CD4-positive, alpha-beta T cell treated with Interleukin-6 for 4 hours (primary cell): Measurements from ENCODE around the gene C2CD3.
"Not testable (repeated sequence)": the region's sequence is repeated elsewhere in the genome, so short reads cannot be mapped to it uniquely, and the experiment has no call there.

Experiments
- DNase-seq: peaks from one replicate; pipeline ENCODE4 v3.0.0-alpha.2; 2020; ENCODE audit warnings: mixed read lengths

The C2CD3 gene

GRCh38 chr11:74000307-74001133 is 170.3 kb downstream of the C2CD3 start:
- no peak for DNase-seq

- DNase-seq = no peak
These were observed 171.1 kb downstream of the C2CD3 start for GRCh38 chr11:73999581-74000306.

- DNase-seq = no peak
These were observed 171.8 kb downstream of the C2CD3 start for GRCh38 chr11:73998846-73999575.

GRCh38 chr11:73997120-73997770 is 173.6 kb downstream of the C2CD3 start:
- peak; percentile 21 for DNase-seq

GRCh38 chr11:73996161-73996747 is 174.5 kb downstream of the C2CD3 start:
- DNase-seq = no peak

GRCh38 chr11:73995731-73996130 is 175.1 kb downstream of the C2CD3 start:
- peak; percentile 48 for DNase-seq

- no peak for DNase-seq
These were observed 175.6 kb downstream of the C2CD3 start for GRCh38 chr11:73995247-73995646.

GRCh38 chr11:73991471-73992006 is 179.3 kb downstream of the C2CD3 start:
- DNase-seq = no peak

GRCh38 chr11:73990730-73991129 is 180.1 kb downstream of the C2CD3 start:
- no peak for DNase-seq

- DNase-seq = no peak
These were observed 181.6 kb downstream of the C2CD3 start for GRCh38 chr11:73989156-73989555.

- no peak for DNase-seq
These were observed 182.6 kb downstream of the C2CD3 start for GRCh38 chr11:73988227-73988626.

- DNase-seq = not testable (repeated sequence)
These were observed 185.1 kb downstream of the C2CD3 start for GRCh38 chr11:73985661-73986060.

GRCh38 chr11:73983741-73984538 is 186.9 kb downstream of the C2CD3 start:
- peak; percentile 34 for DNase-seq

- peak; percentile 93 for DNase-seq
These were observed 187.6 kb downstream of the C2CD3 start for GRCh38 chr11:73982990-73983740.

GRCh38 chr11:73982595-73982989 is 188.2 kb downstream of the C2CD3 start, which contains the start of gene UCP2:
TSS of gene UCP2 (minus strand) at chr11:73982843. CDS start at chr11:73978378, 4,465 bp downstream.
- peak; percentile 89 for DNase-seq

- DNase-seq = no peak
These were observed 189.6 kb downstream of the C2CD3 start for GRCh38 chr11:73981051-73981805.

GRCh38 chr11:73980001-73980961 is 190.5 kb downstream of the C2CD3 start:
- peak; percentile 90 for DNase-seq

- DNase-seq = no peak
These were observed 192.2 kb downstream of the C2CD3 start for GRCh38 chr11:73978576-73979086.
